K562 (cell line): ENCODE measurements around the gene SLC6A8. TPM values are rescaled to one million over a fixed set of nuclear protein-coding genes. Genes with fewer than 3 reads are reported as not detected.

Source experiments
- FOXK2 ChIP-seq, 2 experiments: fragments of 450-650 bp; IDR thresholded peaks in 1 of 2; conservative IDR thresholded peaks in 1 of 2; 2 replicates each; pipeline ENCODE4 v1.6.1; 2016; ENCODE audit warnings: low read depth in 2 of 2, mild to moderate bottlenecking in 1 of 2
- KAT2B ChIP-seq: IDR thresholded peaks from one replicate; pipeline ENCODE4 v1.6.1; 2012; ENCODE audit warnings: low read depth, mild to moderate bottlenecking, control low read depth, inconsistent platforms, low read length, moderate library complexity
- NR2F6 ChIP-seq: fragments of 450-650 bp; formaldehyde crosslinking; IDR thresholded peaks from 2 replicates; pipeline ENCODE4 v1.4.0; 2020; ENCODE audit warnings: mild to moderate bottlenecking
- STAG1 ChIP-seq: sonication (generic); formaldehyde crosslinking; IDR thresholded peaks from 2 replicates; pipeline ENCODE4 v1.5.0; 2020; ENCODE audit warnings: missing genetic modification reagents, borderline replicate concordance
- ZNF354B ChIP-seq: fragments of 250-450 bp; sonication (Bioruptor Pico); IDR thresholded peaks from 2 replicates; pipeline ENCODE4 v1.4.0; 2020
- ZNF668 ChIP-seq: fragments of 250-450 bp; sonication (Bioruptor Pico); IDR thresholded peaks from 2 replicates; pipeline ENCODE4 v1.8.0; 2022; ENCODE audit warnings: mild to moderate bottlenecking, inconsistent platforms
- polyA plus RNA-seq, 8 experiments: library from polyadenylated mRNA; depleted of rRNA in 4 of 8; stranded (reverse) in 5 of 8; unstranded in 3 of 8; fragments of >200 nt; fragmentation: Nextera tagmentation in 2 of 8; fragmentation: Illumina TruSeq in 1 of 8; extraction: Ambion mirVana in 2 of 8; extraction: Trizol in 1 of 8; gene quantifications; 2 replicates each; pipeline versions ENCODE4 v1.2.1 to v1.2.3, GENCODE V29; 2011 to 2014; ENCODE audit warnings: inconsistent platforms in 1 of 8, missing spikeins in 1 of 8
- total RNA-seq, 7 experiments: library from RNA; depleted of rRNA in 6 of 7; stranded (reverse); fragments of >200 nt in 6 of 7; fragmentation: Illumina TruSeq in 2 of 7; extraction: Trizol in 2 of 7; gene quantifications; 2 replicates each; pipeline versions ENCODE4 v1.2.1 to v1.2.3, GENCODE V29; 2011 to 2021; ENCODE audit warnings: low replicate concordance in 1 of 7
- TF ChIP-seq, protein P1 (sequence below): fragments of 450-650 bp; conservative IDR thresholded peaks from 2 replicates; pipeline ENCODE4 v1.6.1; 2016; ENCODE audit warnings: missing genetic modification characterization, low read depth, mild to moderate bottlenecking, missing compliant biosample characterization, moderate library complexity
- TF ChIP-seq, protein P2 (sequence below), 2 experiments: fragments of 450-650 bp; IDR thresholded peaks; 2 replicates each; pipeline ENCODE4 v1.6.1; 2016; ENCODE audit warnings: mild to moderate bottlenecking in 2 of 2, borderline replicate concordance in 1 of 2, low read depth in 1 of 2, moderate library complexity in 1 of 2
- TF ChIP-seq, protein P3 (sequence below): sonication (generic); formaldehyde crosslinking; IDR thresholded peaks from 2 replicates; pipeline ENCODE4 v1.8.0; 2022; ENCODE audit warnings: mild to moderate bottlenecking, missing genetic modification reagents
- TF ChIP-seq, protein P4 (sequence below), 2 experiments: fragments of 450-650 bp; conservative IDR thresholded peaks; 2 replicates each; pipeline ENCODE4 v1.6.1; 2017; ENCODE audit warnings: mild to moderate bottlenecking in 2 of 2, moderate library complexity in 2 of 2

SLC6A8 gene
- total and polyA plus RNA-seq, 9 of the 15 experiments (the other 6 are each of a cell fraction or from before 2014, with no cell fraction given): 0.68 to 144 (median 34.3) TPM

DNA sequence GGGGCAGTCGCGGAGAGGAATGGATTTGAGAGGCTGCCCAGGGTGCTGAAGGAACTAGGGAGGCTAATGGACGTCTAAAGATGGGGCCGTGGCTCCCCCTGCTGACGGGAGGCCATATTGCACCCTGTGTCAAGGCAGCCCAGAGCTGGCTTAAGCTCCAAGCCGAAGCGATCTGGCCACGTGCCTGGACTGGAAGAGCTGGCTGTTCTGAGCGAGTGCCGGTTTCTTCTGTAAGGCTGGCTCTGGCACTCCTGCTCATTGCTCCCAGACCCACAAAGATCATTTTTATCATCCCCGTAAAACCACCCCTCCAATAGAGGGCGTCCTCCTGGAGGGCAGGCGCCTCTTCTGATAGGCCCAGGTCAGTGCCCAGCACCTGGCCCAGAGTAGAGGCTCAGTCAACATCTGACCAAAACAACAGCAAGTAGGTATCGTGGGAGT, 19.8 kb upstream of the SLC6A8 start (continued):
- TF ChIP-seq, protein P1, sequence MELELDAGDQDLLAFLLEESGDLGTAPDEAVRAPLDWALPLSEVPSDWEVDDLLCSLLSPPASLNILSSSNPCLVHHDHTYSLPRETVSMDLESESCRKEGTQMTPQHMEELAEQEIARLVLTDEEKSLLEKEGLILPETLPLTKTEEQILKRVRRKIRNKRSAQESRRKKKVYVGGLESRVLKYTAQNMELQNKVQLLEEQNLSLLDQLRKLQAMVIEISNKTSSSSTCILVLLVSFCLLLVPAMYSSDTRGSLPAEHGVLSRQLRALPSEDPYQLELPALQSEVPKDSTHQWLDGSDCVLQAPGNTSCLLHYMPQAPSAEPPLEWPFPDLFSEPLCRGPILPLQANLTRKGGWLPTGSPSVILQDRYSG (tag): no peak
- TF ChIP-seq, protein P2, sequence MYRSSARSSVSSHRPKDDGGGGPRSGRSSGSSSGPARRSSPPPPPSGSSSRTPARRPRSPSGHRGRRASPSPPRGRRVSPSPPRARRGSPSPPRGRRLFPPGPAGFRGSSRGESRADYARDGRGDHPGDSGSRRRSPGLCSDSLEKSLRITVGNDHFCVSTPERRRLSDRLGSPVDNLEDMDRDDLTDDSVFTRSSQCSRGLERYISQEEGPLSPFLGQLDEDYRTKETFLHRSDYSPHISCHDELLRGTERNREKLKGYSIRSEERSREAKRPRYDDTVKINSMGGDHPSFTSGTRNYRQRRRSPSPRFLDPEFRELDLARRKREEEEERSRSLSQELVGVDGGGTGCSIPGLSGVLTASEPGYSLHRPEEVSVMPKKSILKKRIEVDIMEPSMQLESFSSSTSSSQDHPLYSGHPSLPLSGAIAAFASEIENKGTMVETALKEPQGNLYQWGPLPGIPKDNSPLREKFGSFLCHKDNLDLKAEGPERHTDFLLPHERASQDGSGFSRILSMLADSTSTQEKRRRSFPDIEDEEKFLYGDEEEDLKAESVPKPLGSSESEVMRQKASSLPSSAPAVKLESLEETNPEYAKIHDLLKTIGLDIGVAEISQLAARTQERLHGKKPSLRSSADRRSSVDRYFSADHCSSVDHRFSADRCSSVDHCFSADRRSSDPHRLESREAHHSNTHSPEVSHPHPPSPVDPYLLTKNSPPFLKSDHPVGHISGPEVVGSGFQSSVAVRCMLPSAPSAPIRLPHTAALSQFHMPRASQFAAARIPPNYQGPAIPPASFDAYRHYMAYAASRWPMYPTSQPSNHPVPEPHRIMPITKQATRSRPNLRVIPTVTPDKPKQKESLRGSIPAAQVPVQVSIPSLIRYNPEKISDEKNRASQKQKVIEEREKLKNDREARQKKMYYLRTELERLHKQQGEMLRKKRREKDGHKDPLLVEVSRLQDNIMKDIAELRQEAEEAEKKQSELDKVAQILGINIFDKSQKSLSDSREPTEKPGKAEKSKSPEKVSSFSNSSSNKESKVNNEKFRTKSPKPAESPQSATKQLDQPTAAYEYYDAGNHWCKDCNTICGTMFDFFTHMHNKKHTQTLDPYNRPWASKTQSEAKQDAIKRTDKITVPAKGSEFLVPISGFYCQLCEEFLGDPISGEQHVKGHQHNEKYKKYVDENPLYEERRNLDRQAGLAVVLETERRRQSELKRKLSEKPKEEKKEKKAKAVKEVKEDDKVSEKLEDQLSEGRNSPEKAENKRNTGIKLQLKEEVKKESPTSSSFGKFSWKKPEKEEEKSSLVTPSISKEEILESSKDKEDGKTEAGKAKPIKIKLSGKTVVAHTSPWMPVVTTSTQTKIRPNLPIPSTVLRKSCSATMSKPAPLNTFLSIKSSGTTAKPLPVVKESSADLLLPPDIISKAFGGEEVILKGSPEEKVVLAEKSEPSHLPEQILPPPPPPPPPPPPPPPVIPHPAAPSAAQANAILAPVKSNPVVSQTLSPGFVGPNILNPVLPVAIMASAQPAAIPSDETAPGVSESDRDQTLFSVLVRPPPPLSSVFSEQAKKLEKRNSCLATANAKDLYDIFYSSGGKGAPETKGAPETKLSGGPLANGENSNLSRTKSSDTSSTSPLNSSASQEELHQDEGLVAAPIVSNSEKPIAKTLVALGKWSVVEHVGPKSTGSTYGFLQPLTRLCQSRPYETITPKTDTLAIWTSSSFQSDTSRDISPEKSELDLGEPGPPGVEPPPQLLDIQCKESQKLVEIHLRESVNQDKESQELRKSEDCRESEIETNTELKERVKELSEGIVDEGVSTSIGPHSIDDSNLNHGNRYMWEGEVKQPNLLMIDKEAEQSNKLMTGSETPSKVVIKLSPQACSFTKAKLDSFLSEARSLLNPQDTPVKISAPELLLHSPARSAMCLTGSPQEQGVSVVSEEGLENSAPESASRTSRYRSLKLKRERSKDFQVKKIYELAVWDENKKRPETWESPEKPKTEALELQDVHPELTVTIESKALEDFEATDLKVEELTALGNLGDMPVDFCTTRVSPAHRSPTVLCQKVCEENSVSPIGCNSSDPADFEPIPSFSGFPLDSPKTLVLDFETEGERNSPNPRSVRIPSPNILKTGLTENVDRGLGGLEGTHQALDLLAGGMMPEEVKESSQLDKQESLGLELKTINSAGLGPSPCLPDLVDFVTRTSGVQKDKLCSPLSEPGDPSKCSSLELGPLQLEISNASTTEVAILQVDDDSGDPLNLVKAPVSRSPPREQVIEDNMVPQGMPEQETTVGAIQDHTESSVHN (IDR thresholded peaks at IDR 0.05; ENCODE audit: borderline replicate concordance in 1 of 2, low read depth in 1 of 2): no peak
- TF ChIP-seq KAT2B (no peak), FOXK2 (conservative IDR thresholded peaks at IDR 0.05 in 1 of 2, IDR thresholded peaks at IDR 0.05 in 1 of 2; ENCODE audit: low read depth in 2 of 2) (no peak), ZNF354B (no peak), NR2F6 (CRISPR knock-in tag) (no peak), STAG1 (CRISPR knock-in tag) (0 out of 2 replicates have a peak, but pooled peaks have one; percentile 46), ZNF668 (no peak)
- TF ChIP-seq, protein P3, sequence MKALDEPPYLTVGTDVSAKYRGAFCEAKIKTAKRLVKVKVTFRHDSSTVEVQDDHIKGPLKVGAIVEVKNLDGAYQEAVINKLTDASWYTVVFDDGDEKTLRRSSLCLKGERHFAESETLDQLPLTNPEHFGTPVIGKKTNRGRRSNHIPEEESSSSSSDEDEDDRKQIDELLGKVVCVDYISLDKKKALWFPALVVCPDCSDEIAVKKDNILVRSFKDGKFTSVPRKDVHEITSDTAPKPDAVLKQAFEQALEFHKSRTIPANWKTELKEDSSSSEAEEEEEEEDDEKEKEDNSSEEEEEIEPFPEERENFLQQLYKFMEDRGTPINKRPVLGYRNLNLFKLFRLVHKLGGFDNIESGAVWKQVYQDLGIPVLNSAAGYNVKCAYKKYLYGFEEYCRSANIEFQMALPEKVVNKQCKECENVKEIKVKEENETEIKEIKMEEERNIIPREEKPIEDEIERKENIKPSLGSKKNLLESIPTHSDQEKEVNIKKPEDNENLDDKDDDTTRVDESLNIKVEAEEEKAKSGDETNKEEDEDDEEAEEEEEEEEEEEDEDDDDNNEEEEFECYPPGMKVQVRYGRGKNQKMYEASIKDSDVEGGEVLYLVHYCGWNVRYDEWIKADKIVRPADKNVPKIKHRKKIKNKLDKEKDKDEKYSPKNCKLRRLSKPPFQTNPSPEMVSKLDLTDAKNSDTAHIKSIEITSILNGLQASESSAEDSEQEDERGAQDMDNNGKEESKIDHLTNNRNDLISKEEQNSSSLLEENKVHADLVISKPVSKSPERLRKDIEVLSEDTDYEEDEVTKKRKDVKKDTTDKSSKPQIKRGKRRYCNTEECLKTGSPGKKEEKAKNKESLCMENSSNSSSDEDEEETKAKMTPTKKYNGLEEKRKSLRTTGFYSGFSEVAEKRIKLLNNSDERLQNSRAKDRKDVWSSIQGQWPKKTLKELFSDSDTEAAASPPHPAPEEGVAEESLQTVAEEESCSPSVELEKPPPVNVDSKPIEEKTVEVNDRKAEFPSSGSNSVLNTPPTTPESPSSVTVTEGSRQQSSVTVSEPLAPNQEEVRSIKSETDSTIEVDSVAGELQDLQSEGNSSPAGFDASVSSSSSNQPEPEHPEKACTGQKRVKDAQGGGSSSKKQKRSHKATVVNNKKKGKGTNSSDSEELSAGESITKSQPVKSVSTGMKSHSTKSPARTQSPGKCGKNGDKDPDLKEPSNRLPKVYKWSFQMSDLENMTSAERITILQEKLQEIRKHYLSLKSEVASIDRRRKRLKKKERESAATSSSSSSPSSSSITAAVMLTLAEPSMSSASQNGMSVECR: no peak
- TF ChIP-seq, protein P4, sequence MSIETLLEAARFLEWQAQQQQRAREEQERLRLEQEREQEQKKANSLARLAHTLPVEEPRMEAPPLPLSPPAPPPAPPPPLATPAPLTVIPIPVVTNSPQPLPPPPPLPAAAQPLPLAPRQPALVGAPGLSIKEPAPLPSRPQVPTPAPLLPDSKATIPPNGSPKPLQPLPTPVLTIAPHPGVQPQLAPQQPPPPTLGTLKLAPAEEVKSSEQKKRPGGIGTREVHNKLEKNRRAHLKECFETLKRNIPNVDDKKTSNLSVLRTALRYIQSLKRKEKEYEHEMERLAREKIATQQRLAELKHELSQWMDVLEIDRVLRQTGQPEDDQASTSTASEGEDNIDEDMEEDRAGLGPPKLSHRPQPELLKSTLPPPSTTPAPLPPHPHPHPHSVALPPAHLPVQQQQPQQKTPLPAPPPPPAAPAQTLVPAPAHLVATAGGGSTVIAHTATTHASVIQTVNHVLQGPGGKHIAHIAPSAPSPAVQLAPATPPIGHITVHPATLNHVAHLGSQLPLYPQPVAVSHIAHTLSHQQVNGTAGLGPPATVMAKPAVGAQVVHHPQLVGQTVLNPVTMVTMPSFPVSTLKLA (conservative IDR thresholded peaks at IDR 0.05): 0 out of 4 replicates have a peak, but pooled peaks of 1 of the 2 experiments have one; percentile 43
